ENCODE measurements around the gene PLA2G2E.

DNA sequence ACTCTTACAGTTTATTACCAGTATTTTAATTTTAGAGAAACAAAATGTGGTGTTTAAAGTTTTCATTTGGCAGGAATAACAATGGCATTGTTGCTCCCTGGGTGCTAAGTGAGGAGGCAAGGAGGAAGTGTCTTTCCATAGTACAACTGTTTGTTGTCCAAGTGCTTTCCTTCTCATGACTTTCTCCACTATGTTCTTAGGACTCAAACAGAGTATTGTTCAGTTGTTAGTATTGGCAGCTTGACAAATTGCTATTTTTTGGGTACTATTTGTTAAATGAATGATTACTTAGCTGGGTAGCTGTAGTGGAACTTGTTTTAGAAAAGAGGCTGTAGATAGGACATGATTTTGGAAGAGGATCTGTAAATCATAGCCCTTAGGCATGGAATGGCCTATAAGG lies 33.8 kb downstream of the PLA2G2E start:
- TF ChIP-seq, protein P1, sequence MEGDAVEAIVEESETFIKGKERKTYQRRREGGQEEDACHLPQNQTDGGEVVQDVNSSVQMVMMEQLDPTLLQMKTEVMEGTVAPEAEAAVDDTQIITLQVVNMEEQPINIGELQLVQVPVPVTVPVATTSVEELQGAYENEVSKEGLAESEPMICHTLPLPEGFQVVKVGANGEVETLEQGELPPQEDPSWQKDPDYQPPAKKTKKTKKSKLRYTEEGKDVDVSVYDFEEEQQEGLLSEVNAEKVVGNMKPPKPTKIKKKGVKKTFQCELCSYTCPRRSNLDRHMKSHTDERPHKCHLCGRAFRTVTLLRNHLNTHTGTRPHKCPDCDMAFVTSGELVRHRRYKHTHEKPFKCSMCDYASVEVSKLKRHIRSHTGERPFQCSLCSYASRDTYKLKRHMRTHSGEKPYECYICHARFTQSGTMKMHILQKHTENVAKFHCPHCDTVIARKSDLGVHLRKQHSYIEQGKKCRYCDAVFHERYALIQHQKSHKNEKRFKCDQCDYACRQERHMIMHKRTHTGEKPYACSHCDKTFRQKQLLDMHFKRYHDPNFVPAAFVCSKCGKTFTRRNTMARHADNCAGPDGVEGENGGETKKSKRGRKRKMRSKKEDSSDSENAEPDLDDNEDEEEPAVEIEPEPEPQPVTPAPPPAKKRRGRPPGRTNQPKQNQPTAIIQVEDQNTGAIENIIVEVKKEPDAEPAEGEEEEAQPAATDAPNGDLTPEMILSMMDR (conservative IDR thresholded peaks at IDR 0.05 in 1 of 2, IDR thresholded peaks at IDR 0.05 in 1 of 2; ENCODE audit: low read depth in 1 of 2, low read length in 2 of 2): no peak
- TF ChIP-seq EZH2 (IDR thresholded peaks at IDR 0.05; ENCODE audit: low read length, missing control alignments): no peak
